Bladder microvascular endothelial cell (primary cell): ENCODE data around the gene YBX1. TPM values are rescaled to one million over a fixed set of nuclear protein-coding genes. Genes with fewer than 3 reads are reported as not detected.

Source experiments
- total RNA-seq: library from RNA; depleted of rRNA; stranded (reverse); fragments of >200 nt; gene quantifications from 2 replicates; pipeline ENCODE4 v1.2.3, GENCODE V29; 2014

The YBX1 gene
- 629 and 744 TPM in 2 replicates for total RNA-seq

DNA sequence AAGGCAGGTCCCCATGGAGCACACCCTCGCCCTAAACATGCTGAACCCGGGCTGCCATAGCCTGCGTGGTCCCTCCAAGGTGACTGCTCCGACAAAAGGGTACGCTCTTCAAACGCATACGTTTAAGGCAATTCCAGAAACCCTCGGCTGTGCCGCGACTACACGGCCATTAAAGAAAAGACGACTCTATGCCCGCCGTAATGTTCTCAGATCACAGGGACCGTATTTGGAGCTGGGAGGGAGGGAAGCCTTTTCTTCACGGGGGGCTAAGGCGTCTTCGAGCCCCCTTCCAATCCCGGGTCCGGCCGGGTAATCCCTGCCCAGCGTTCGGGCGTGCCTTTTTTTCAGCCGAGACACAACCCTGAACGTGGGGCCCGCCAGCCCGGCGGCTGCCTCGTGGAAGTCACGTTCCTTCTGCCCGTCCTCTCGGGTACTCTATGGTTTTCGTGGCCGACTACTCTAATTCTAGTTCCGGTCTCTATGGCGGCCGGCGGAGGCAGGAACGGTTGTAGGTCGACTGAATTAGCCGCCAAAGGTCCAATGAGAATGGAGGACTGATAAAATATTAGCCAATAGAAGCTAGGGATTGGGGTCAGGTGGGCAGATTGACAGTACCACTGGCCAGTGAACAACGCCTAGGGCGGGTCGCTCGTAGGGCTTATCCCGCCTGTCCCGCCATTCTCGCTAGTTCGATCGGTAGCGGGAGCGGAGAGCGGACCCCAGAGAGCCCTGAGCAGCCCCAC is at the start of gene YBX1:
Gene YBX1 (plus strand): TSS at position 678 of the 743 bp plus-strand sequence. CDS start 148 bp downstream, outside the sequence.

DNA sequence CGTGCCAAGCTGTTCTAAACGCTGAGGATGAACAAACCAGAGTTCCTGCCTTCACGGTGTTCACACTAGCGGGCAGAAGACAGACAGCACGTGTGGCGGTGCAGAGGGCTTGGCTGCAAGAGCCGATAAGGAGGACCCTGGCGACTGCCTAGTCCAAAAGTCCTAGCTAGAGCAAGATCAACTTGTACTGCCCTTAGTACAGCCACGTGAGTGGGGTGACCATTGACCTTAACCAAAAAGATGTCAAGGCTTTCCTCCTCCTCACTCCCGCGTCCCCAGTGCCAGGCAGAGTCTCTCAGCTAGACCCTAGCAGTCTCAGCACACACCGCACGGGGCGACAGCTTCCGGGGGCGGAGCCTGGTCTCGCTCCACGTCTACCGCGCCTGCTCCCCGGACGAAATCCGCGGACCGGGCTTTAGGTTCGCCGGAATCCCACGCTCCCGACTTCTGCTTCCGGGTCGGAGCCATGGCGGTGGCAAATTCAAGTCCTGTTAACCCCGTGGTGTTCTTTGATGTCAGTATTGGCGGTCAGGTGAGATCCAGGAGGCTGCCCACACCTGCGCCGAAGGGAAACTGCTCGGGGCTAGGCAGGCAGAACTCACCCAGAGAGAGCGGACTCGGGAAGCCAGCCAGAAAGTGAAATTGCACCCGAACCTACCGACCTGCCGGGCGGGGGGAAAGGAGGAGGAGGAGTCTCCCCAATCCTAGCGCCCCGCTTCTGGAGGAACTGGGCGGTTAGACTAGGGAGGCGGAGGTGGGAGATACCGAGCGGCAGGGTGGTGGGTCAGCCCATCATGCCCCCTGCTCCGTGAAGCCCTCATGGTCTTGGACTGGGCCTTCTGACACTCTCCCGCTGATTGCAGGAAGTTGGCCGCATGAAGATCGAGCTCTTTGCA is 24.0 kb upstream of the YBX1 start, which contains the start of gene PPIH:
Gene PPIH (plus strand): TSS at position 443 of the 896 bp plus-strand sequence. CDS start 24 bp downstream, at position 467.

DNA sequence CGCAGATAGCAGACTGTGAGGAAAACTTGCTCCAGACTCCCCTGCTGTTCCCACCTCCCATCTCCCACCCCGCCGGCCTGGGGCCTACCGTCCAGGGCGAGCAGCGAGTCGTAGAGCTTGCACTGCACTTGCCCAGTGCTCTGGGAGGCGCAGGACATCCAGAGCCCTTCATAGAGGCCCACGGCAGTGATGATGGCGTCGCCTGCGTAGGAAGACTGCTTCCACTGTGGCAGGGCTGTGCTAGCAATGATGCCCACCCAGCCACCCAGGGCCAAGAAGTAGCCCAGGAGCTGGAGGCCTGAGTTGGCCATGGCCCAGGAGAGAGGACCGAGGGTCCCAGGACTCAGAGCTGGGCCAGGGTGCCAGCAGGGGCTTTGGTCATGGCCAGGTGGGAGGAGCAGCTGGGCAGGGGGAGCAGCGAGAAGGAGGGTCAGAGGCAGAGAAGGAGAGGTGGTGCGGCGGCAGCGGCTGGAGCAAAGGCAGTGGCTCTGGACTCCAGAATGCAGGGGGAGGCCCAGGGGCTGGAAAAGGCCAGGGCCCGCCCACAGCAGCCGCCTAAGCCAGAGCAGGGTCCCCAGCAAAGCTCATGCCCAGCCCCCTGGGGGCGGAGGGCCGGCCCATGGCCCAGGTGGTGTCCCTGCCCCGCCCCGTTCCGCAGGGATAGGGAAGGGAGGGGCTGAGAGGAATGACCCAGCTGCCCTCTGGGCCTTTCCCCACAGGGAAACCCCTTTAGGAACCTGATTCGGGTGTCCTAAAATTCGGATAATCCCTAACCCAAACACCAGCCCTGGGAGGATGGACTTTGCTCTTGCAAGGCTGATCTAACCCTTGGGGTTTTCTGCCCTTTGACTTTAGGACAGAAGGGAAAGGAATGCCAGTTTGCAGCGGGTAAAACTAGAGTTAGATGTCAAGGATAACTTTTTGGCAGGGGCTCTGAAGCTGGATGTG is 57.8 kb downstream of the YBX1 start, which contains the start of gene CLDN19:
Gene CLDN19 (minus strand): TSS at position 484 of the 948 bp plus-strand sequence. CDS start 173 bp downstream, at position 311.

Other genes with a start within 250 kb of the YBX1 start
- 0.32 and 0.63 TPM in 2 replicates for gene ZMYND12, start 226.4 kb upstream of the YBX1 start, total RNA-seq
- gene PPCS, start 225.9 kb upstream of the YBX1 start, total RNA-seq, result 18.6 and 24.1 TPM in 2 replicates
- gene CCDC30, start 219.1 kb upstream of the YBX1 start, total RNA-seq, result 0.32 and 1.1 TPM in 2 replicates
- gene PPIH, start 24.0 kb upstream of the YBX1 start, total RNA-seq, result 19.9 and 26.2 TPM in 2 replicates
- not detected in 2 replicates for gene CLDN19, start 57.8 kb downstream of the YBX1 start, total RNA-seq
- 72.5 and 129 TPM in 2 replicates for gene P3H1, start 84.6 kb downstream of the YBX1 start, total RNA-seq
- 1.6 and 3.0 TPM in 2 replicates for gene C1orf50, start 84.8 kb downstream of the YBX1 start, total RNA-seq
- not detected in 2 replicates for gene TMEM269, start 102.6 kb downstream of the YBX1 start, total RNA-seq
- 5.3 and 7.9 TPM in 2 replicates for gene ERMAP, start 134.7 kb downstream of the YBX1 start, total RNA-seq
- 11.3 and 13.8 TPM in 2 replicates for gene SVBP, start 135.0 kb downstream of the YBX1 start, total RNA-seq
- 6.0 and 9.6 TPM in 2 replicates for gene ZNF691, start 164.2 kb downstream of the YBX1 start, total RNA-seq